ENCODE measurements around the gene LRAT. TPM values are rescaled to one million over a fixed set of nuclear protein-coding genes. Genes with fewer than 3 reads are reported as not detected.

Gene LRAT
- total and polyA plus RNA-seq, 2 of the 13 experiments (the other 11 are each of a cell fraction or from before 2014, with no cell fraction given) = 0.11 TPM; not detected in 1

GRCh38 chr4:154731756-154732155 is 12.0 kb upstream of the LRAT start:
- no peak overlapping the region for H3K4me3 ChIP-seq (replicated peaks in 1 of 3; ENCODE audit: insufficient read depth in 1 of 3, low read depth in 2 of 3, low read length in 3 of 3)
- BruUV-seq (replicated peaks) = no TSS peak
- H4K20me1 ChIP-seq (ENCODE audit: insufficient read depth, low read length) = no peaks in the 10 kb centered on the region
- TF ChIP-seq FOXK1 (CRISPR knock-in tag; IDR thresholded peaks at IDR 0.05; ENCODE audit: borderline replicate concordance, low read depth) (no peak), WIZ (CRISPR knock-in tag; IDR thresholded peaks at IDR 0.05) (no peak), MEIS2 (CRISPR knock-in tag; IDR thresholded peaks at IDR 0.05) (no peak), TEAD2 (CRISPR knock-in tag; IDR thresholded peaks at IDR 0.05) (no peak), SUZ12 (IDR thresholded peaks at IDR 0.05; ENCODE audit: low read depth, low read length) (no peak), SOX6 (IDR thresholded peaks at IDR 0.05) (no peak), SOX6 (CRISPR knock-in tag; IDR thresholded peaks at IDR 0.05) (no peak)
- TF ChIP-seq, protein P1, sequence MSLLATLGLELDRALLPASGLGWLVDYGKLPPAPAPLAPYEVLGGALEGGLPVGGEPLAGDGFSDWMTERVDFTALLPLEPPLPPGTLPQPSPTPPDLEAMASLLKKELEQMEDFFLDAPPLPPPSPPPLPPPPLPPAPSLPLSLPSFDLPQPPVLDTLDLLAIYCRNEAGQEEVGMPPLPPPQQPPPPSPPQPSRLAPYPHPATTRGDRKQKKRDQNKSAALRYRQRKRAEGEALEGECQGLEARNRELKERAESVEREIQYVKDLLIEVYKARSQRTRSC (CRISPR knock-in tag; IDR thresholded peaks at IDR 0.05; ENCODE audit: low read depth) = no peak
- ATAC-seq = no peak
- ChIA-PET POLR2A (no interaction called here), CTCF (ENCODE audit: low intra/inter-chr PET ratio, low total read pairs) (no interaction called here)
- no peak overlapping the region for H3K4me2 ChIP-seq (ENCODE audit: low read depth, low read length)
- no peaks in the 10 kb centered on the region for H3K9me3 ChIP-seq (ENCODE audit: low read length)
- intact Hi-C loops (cut with micrococcal nuclease; ENCODE audit: unreplicated experiment) (no loop called here), in situ Hi-C loops (cut with HindIII; ENCODE audit: extremely low pct_ligation_motif_present, low pct_unique_long_range_greater_than_20kb) (no loop called here)
- no peak for FAIRE-seq
- H3K9ac ChIP-seq (ENCODE audit: insufficient read depth, low read depth, low read length) = no peak overlapping the region
- H3K36me3 ChIP-seq (replicated peaks in 1 of 2; ENCODE audit: control insufficient read depth in 1 of 2, insufficient read depth in 2 of 2, low read length in 2 of 2) = no peaks in the 10 kb centered on the region
- H3K4me1 ChIP-seq (ENCODE audit: insufficient read depth, low read length) = peaks cover 9% of the 10 kb centered on the region; the same call in 1 of the 2 replicates
- H2AFZ ChIP-seq (ENCODE audit: low read length) = no peak overlapping the region
- no peaks in the 10 kb centered on the region for H3K27me3 ChIP-seq (ENCODE audit: control insufficient read depth in 1 of 2, insufficient read depth in 2 of 2, low read length in 2 of 2)
- DNase-seq (ENCODE audit: low spot score) = no peak
- H3K79me2 ChIP-seq (ENCODE audit: insufficient read depth, low read length) = no peaks in the 10 kb centered on the region
- H3K27ac ChIP-seq (ENCODE audit: extremely low read length, insufficient read depth, low read length) = no peak overlapping the region

DNA sequence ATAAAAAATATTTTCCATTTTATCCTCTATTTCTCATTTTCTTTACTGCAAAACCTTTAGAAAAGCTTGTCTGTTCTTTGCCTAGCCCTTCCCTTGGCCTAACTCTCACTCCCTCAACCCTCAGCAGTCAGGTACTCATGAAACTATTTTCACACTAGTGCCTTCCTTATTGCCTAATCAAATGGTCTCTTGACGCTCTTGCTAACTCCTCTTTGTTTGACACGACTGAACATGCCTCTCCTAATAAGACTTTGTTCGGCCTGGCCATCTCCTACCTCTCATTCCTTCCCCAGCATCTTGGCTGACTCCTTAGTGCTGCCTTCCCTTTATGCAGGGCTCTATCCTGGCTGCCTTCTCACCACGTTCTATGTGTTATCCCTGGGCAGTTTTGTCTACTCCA is 11.1 kb upstream of the LRAT start:
- Histone ChIP-seq H2AFZ (ENCODE audit: low read length) (no peak overlapping the region), H3K9me3 (ENCODE audit: low read length) (no peaks in the 10 kb centered on the region), H3K36me3 (replicated peaks in 1 of 2; ENCODE audit: control insufficient read depth in 1 of 2, insufficient read depth in 2 of 2, low read length in 2 of 2) (no peaks in the 10 kb centered on the region), H3K4me2 (ENCODE audit: low read depth, low read length) (no peak overlapping the region), H3K9ac (ENCODE audit: insufficient read depth, low read depth, low read length) (no peak overlapping the region), H3K79me2 (ENCODE audit: insufficient read depth, low read length) (no peaks in the 10 kb centered on the region), H3K27me3 (ENCODE audit: control insufficient read depth in 1 of 2, insufficient read depth in 2 of 2, low read length in 2 of 2) (no peaks in the 10 kb centered on the region), H4K20me1 (ENCODE audit: insufficient read depth, low read length) (no peaks in the 10 kb centered on the region), H3K4me1 (ENCODE audit: insufficient read depth, low read length) (peaks cover 2% of the 10 kb centered on the region; the same call in 1 of the 2 replicates), H3K4me3 (replicated peaks in 1 of 3; ENCODE audit: insufficient read depth in 1 of 3, low read depth in 2 of 3, low read length in 3 of 3) (no peak overlapping the region), H3K27ac (ENCODE audit: extremely low read length, insufficient read depth, low read length) (no peak overlapping the region)
- ChIA-PET CTCF (ENCODE audit: low intra/inter-chr PET ratio, low total read pairs) (no interaction called here), POLR2A (no interaction called here)
- no TSS peak for BruUV-seq (replicated peaks)
- in situ Hi-C loops (cut with HindIII; ENCODE audit: extremely low pct_ligation_motif_present, low pct_unique_long_range_greater_than_20kb) (no loop called here), intact Hi-C loops (cut with micrococcal nuclease; ENCODE audit: unreplicated experiment) (no loop called here)
- FAIRE-seq (no peak), ATAC-seq (no peak), DNase-seq (ENCODE audit: low spot score) (no peak)
- WGBS (ENCODE audit: low lambda C conversion rate) = 0% methylated on average over 4 of the region's 4 CpGs
- no peak for TF ChIP-seq TFE3 (CRISPR knock-in tag; IDR thresholded peaks at IDR 0.05)
- TF ChIP-seq, protein P2, sequence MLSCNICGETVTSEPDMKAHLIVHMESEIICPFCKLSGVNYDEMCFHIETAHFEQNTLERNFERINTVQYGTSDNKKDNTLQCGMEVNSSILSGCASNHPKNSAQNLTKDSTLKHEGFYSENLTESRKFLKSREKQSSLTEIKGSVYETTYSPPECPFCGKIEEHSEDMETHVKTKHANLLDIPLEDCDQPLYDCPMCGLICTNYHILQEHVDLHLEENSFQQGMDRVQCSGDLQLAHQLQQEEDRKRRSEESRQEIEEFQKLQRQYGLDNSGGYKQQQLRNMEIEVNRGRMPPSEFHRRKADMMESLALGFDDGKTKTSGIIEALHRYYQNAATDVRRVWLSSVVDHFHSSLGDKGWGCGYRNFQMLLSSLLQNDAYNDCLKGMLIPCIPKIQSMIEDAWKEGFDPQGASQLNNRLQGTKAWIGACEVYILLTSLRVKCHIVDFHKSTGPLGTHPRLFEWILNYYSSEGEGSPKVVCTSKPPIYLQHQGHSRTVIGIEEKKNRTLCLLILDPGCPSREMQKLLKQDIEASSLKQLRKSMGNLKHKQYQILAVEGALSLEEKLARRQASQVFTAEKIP (CRISPR knock-in tag; IDR thresholded peaks at IDR 0.05; ENCODE audit: borderline replicate concordance) = no peak
- no peak for TF ChIP-seq ZNF597 (CRISPR knock-in tag; IDR thresholded peaks at IDR 0.05)
- no peak for TF ChIP-seq NR1H2 (CRISPR knock-in tag; IDR thresholded peaks at IDR 0.05; ENCODE audit: borderline replicate concordance, low read depth)
- no peak for TF ChIP-seq HMG20A (CRISPR knock-in tag; IDR thresholded peaks at IDR 0.05; ENCODE audit: borderline replicate concordance)

All from HepG2 (cell line).